Epidermal melanocyte (primary cell): ENCODE data around the gene PSG6.
"Not testable (repeated sequence)": the region's sequence is repeated elsewhere in the genome, so short reads cannot be mapped to it uniquely, and the experiment has no call there.

Source experiments
- DNase-seq: peaks from one replicate; pipeline ENCODE4 v3.0.0; 2011; ENCODE audit warnings: low spot score; ENCODE audit not compliant: insufficient read length

Gene PSG6

DNA sequence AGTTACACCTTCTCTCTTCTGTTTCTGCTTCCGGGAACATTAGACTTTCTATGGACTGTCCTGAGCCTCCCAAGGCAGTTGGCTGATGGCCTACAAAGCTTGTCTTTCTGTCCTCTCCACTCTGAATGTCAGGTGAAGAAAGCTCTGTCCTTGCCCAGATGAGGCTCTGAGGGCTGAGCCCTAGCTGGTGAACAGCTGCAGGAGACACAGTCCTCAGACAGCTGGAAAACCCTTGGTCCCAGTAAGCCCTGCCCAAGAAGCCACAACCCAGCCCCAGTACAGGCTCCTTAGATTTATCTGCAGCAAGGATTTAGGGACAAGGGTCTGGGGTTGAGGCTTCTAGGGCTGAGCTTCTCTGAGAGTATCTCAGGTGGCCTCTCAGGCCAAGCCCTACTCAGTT is 64.5 kb downstream of the PSG6 start:
- not testable (repeated sequence) for DNase-seq

DNA sequence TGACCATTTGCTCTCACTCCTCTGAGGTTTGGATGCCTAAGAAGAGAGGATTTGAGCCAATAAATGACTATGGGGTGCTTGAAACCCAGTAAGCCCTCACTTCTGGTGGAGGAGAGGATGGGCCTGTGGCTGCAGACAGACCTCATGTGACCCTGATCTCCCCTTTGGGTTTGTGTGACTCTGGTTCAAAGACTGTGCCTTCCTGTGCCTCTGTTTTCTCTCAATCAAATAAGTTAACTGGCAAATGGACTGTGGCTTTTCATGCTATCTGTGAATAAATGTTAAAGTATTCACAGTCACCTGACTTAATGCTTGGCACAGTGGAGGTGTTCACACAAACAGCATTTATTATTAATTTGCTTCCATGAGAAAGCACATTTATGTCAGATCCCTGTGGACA is 64.9 kb downstream of the PSG6 start:
- DNase-seq, result not testable (repeated sequence)
